Hypothalamus (tissue), 51 donors: ENCODE measurements around the gene LDLRAD3.
"Not testable (repeated sequence)": the region's sequence is repeated elsewhere in the genome, so short reads cannot be mapped to it uniquely, and the experiment has no call there.

Experiments used
- DNase-seq, 51 donors: peaks; one replicate each; lab custom pipeline; 2025; lab: John Stamatoyannopoulos, UW

LDLRAD3 gene

DNA sequence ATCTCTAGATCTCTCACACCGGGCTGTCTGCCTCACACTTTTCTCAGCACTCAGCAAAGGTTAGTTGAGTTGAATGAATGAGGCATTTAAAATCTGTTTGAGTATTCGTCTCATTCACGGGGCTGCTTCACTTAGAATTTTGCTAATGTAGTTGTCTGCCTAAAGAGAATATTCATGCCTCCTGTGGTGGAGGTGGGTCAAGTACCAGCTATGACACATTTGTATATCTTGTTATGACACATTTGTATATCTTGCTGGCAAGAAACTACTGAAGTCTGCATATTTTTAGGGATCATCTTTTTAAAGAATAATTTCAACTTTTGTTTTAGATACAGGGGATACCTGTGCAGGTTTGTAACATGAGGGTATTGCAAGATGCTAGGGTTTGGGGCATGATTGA lies 43.1 kb downstream of the LDLRAD3 start:
- DNase-seq: no peak

DNA sequence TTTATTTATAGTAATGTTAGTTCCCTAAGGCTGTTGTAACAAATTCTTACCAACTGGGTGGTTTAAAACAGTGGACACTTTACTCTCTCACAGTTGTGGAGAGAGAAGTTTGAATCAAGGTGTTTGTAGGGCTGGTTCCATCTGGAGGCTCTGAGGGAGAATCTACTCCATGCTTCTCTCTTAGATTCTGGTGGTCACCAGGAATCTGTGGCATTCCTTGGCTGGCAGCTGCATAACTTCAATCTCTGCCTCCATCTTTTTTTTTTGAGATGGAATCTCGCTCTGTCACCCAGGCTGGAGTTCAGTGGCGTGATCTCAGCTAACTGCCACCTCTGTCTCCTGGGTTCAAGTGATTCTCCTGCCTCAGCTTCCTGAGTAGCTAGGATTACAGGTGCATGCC lies 46.3 kb downstream of the LDLRAD3 start:
- no peak for DNase-seq

GRCh38 chr11:35990816-35991215 lies 47.0 kb downstream of the LDLRAD3 start:
- DNase-seq: no peak

- no peak for DNase-seq
Measured at GRCh38 chr11:35992548-35992947, 48.7 kb downstream of the LDLRAD3 start.

DNA sequence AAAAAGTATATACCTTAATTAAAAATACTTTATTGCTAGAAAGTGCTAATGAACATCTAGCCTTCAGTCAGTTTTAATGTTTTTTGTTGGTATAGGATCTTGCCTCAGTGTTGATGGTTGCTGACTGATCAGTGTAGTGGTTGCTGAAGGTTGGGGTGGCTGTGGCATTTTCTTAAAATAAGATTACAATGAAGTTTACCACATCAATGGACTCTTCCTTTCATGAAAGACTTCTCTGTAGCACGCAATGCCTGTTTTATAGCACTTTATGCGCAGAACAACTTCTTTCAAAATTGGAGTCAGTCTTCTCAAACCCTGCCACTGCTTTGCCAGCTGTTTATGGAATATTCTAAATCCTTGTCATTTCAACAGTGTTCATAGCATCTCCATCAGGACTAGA lies 50.6 kb downstream of the LDLRAD3 start:
- no peak for DNase-seq

DNA sequence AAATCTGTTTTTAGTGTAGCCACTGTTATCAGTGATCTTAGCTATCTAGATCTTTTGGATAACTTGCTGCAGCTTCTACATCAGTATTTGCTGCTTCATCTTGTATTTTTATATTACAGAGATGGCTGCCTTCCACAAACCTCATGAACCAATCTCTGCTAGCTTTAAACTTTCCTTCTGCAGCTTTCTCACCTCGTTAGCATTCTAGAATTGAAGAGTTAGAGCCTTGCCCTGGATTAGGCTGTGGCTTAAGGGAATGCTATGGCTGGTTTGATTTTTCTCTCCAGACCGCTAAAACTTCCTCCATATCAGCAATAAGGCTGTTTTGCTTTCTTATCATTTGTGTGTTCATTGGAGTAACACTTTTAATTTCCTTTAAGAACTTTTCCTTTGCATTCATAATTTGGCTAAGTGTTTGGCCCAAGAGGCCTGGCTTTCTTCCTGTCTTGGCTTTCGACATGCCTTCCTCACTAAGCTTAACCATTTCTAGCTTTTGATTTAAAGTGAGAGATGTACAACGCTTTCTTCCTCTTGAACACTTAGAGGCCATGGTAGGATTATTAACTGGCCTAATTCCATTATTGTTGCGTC lies 51.9 kb downstream of the LDLRAD3 start:
- no peak for DNase-seq

DNA sequence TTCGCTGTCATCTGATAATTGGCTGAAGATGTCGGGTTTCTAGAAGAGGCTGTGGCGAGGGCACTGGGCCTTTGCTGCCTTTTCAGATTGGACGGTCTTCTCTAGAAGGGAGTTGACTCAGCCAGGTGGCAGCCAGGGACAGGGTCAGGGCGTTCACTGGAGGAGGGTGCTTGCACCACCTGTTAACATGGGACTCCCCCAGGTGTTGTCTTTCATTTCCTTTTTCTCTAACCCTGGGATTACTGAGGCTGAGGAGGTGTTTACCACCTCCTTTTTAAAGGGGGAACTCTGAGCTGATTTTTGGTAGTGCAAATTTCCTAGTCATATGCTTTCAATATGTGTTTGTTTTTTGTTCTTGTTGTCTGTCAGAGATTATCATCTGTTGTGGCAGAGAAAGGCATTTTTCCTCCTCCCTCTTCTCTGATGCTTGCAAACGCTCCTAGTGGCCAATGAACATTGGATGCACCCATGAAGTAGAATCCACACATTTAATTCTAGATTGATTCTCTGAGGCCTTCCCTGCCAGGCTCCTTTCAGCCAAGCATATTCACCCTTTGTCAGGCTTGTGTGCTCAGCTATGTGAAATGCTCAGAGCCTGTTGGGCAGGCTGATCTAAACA lies 54.1 kb downstream of the LDLRAD3 start:
- no peak for DNase-seq

DNA sequence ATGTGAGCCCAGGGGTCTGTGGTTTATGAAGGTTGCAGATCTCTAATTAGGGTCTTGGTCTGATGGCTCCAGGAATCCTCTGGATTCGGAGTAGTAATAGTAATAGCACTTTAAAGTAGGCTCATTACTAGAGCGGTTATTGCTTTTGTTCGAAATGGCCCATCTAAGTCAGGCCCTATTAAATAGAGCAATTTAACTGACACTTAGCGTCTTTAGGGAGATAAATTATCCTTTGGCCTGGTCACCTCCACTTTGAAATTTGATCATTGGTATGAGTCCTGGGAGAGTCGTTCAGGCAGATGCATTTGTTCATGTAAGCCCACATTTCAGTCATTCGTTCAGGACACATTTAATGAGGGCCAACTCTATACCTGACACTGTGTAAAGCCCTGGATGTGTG lies 54.8 kb downstream of the LDLRAD3 start:
- DNase-seq: no peak

DNA sequence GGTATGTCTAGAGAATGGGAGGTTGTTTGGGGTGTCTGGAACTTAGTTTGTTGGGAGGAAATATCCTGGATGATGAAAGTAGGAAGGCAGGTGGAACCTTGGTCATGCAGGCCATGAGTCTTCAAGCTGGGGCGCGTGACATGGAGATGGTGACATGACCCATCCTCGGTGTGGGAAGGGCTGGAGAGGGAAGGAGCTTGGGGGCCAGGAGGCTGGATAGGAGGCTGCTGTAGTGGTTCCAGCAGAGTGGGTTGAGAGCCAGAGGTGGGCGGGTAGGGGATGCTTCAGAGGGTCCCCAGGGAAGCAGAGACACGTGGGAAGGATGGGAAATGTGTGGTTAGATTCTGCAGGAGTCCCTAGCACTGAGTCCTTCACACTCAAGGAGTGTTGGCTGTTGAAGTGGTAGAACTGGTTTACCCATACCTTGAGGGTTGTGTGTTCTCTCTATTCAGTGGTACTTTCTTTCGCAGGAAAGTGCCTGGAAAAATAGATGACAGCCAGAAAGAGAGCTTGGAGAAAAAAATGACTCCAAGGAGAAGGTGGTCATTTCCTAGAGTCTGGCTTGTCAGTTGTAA lies 56.8 kb downstream of the LDLRAD3 start:
- DNase-seq: no peak

- DNase-seq: peak in 33 of 51 donors; percentile 6 to 66 (median 37)
Measured at GRCh38 chr11:36002196-36002595, 58.3 kb downstream of the LDLRAD3 start.

DNA sequence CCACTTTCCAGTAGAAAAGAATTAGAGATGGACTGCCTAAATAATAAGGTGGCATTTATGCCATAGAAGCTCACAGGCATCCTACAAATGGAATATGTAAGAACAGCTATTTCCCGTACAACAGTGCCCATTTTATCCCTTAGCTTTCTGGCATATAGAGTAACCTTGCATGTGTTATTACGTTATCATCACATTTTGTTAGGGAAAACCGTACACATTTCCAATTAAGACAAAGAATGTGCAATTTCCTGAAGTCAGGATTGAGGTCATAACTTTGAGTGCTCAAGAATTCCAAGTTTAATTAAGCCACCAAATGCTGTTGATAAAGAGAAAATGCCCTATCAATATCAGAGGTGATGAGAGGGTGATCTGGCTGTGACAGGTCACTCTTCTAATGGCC lies 58.9 kb downstream of the LDLRAD3 start:
- DNase-seq: no peak

GRCh38 chr11:36006556-36006955 lies 62.7 kb downstream of the LDLRAD3 start:
- no peak for DNase-seq

GRCh38 chr11:36007127-36007655 lies 63.3 kb downstream of the LDLRAD3 start:
- no peak for DNase-seq

DNA sequence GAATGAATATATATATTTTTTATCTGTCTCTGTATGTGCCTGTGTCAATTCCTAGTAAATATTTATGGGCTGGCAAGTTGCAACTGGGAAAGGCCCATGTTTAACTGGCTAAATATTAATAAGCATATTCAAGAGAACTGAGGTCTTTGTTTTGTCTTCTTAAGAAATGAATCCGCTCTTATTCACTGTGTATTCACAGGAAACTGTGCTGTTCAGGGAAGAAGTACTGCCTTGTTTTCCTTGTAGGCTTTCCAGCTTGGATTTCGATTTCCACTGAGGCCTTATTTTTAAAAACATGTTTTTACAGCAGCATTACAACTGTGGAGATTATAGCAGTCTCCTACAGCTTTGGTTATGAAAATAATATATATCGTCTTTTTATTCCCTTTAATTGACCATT lies 64.7 kb downstream of the LDLRAD3 start:
- no peak for DNase-seq

DNA sequence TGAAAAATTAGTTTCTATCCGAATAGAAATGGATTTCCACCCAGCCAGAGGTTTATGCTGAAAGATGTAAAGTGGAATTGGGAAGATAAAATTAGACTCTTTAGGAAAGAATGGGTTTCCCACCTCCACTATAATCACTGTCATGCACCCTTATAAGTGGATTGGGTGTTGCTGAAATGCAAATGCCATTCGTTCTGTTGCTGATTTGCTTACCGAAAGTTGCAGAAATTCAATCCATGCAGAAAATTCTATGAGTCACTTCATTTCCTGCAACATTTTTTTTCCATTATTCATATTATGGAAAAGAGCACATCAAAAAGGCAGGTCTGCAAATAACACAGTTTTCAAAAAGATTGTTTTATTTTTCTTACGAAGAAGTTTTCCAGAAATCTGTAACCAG lies 65.6 kb downstream of the LDLRAD3 start:
- DNase-seq: no peak

- DNase-seq: no peak
Measured at GRCh38 chr11:36010010-36010740, 66.3 kb downstream of the LDLRAD3 start.

- no peak for DNase-seq
Measured at GRCh38 chr11:36011574-36011973, 67.7 kb downstream of the LDLRAD3 start.

- DNase-seq: no peak
Measured at GRCh38 chr11:36012455-36012854, 68.6 kb downstream of the LDLRAD3 start.

GRCh38 chr11:36012979-36013378 lies 69.1 kb downstream of the LDLRAD3 start:
- no peak for DNase-seq

GRCh38 chr11:36013446-36013845 lies 69.6 kb downstream of the LDLRAD3 start:
- not testable (repeated sequence) for DNase-seq
